NCI-H1694 (cell line): ENCODE results near the gene SERPINB5.
A peak's percentile ranks its signal among the peaks of the same experiment; 100 is the strongest.

Experiments used
- DNase-seq: peaks from one replicate; lab custom pipeline; 2025; lab: John Stamatoyannopoulos, UW

The SERPINB5 gene

GRCh38 chr18:63468575-63468974 lies 8.2 kb upstream of the SERPINB5 start:
- no peak for DNase-seq

- no peak for DNase-seq
These were observed 6.0 kb upstream of the SERPINB5 start for GRCh38 chr18:63470751-63471150.

- DNase-seq, result no peak
These were observed 4.4 kb upstream of the SERPINB5 start for GRCh38 chr18:63472380-63472779.

GRCh38 chr18:63477200-63477599 lies 442 bp downstream of the SERPINB5 start:
- DNase-seq, result no peak

- no peak for DNase-seq
These were observed 1.2 kb downstream of the SERPINB5 start for GRCh38 chr18:63477968-63478367.

- no peak for DNase-seq
These were observed 3.1 kb downstream of the SERPINB5 start for GRCh38 chr18:63479826-63480225.

GRCh38 chr18:63480476-63480875 lies 3.7 kb downstream of the SERPINB5 start:
- DNase-seq, result no peak

GRCh38 chr18:63480915-63481314 lies 4.2 kb downstream of the SERPINB5 start:
- no peak for DNase-seq

- DNase-seq, result no peak
These were observed 10.9 kb downstream of the SERPINB5 start for GRCh38 chr18:63487676-63488075.

GRCh38 chr18:63488160-63488559 lies 11.4 kb downstream of the SERPINB5 start:
- no peak for DNase-seq

GRCh38 chr18:63492851-63493250 lies 16.1 kb downstream of the SERPINB5 start:
- no peak for DNase-seq

GRCh38 chr18:63495675-63496074 lies 18.9 kb downstream of the SERPINB5 start:
- DNase-seq, result no peak

GRCh38 chr18:63505566-63506335 lies 29.0 kb downstream of the SERPINB5 start:
- DNase-seq, result peak; percentile 12

GRCh38 chr18:63506336-63506646 lies 29.5 kb downstream of the SERPINB5 start:
- no peak for DNase-seq

GRCh38 chr18:63508596-63508995 lies 31.8 kb downstream of the SERPINB5 start:
- DNase-seq, result no peak

GRCh38 chr18:63511285-63511684 lies 34.5 kb downstream of the SERPINB5 start:
- DNase-seq, result no peak

- no peak for DNase-seq
These were observed 37.6 kb downstream of the SERPINB5 start for GRCh38 chr18:63514326-63514725.

- no peak for DNase-seq
These were observed 38.3 kb downstream of the SERPINB5 start for GRCh38 chr18:63514888-63515678.

- no peak for DNase-seq
These were observed 39.0 kb downstream of the SERPINB5 start for GRCh38 chr18:63515801-63516200.

- peak; percentile 34 for DNase-seq
These were observed 41.6 kb downstream of the SERPINB5 start for GRCh38 chr18:63518178-63519012.

GRCh38 chr18:63520053-63520685 lies 43.4 kb downstream of the SERPINB5 start:
- DNase-seq, result no peak

- no peak for DNase-seq
These were observed 46.9 kb downstream of the SERPINB5 start for GRCh38 chr18:63523660-63524059.
